ENCODE measurements around the gene HOXB9. TPM values are rescaled to one million over a fixed set of nuclear protein-coding genes. Genes with fewer than 3 reads are reported as not detected.

HOXB9 gene
- total and polyA plus RNA-seq, 10 of the 15 experiments (the other 5 are each of a cell fraction or from before 2014, with no cell fraction given): 0.01 to 0.49 (median 0.09) TPM; not detected in 5

DNA sequence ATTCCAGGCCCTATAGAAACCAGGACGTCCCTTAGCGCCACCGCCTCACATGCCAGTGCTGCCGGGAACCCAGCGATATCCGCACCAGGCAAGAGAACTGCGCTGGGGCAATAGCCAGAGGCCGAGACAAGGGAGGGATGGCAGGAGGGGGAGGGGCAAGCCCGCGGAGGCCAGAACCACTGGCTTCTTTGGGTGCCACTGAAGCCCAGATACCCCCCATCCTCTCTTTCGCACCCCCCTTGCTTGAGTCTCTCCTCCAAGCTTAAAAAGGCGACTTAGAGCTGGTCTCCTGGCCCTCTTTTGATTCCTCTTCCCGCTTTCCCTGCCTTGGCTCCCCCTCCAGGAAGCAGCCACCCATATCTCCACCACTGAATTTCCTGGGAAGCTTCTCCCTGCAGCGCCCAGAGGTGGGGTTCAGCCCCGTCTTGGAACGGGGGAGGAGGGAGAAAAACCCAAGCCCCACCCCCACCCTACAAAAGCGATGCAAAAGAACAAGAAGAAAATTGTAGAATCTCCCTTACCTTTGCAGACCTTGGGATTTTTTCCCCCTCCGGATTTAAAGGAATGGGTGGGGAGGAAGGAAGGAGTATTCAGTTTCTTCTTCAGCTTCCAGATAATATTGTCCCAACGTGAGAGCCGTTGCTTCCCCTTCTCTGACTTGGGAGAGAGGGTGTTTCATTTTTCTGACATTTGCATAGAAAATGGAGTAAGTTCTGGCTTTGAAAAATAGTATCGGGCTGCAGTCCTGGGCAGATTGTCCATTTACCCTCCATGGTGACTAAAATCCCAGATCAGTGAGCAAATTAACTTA, 22.0 kb downstream of the HOXB9 start:
- no peak overlapping the region for H3K9ac ChIP-seq (ENCODE audit: control insufficient read depth, insufficient read depth, low read length)
- ATAC-seq: no peak
- H4K20me1 ChIP-seq (ENCODE audit: control insufficient read depth, insufficient read depth): no peaks in the 10 kb centered on the region
- H3K36me3 ChIP-seq (ENCODE audit: control insufficient read depth in 2 of 2, insufficient read depth in 2 of 2, low read length in 1 of 2): no peaks in the 10 kb centered on the region
- CTCF ChIA-PET: interaction anchor here (0.6 to 2.3 kb wide), 2 partner anchors 234 to 345 kb away, joined by 4 to 6 read pairs; no protein-coding TSS in a partner anchor
- SMC1A ChIA-PET (ENCODE audit: uncharacterized antibody, unreplicated experiment): interaction anchor here (0.8 kb wide), 1 partner anchor 9 kb away, joined by 3 read pairs; no protein-coding TSS in a partner anchor
- RAD21 ChIA-PET (ENCODE audit: unreplicated experiment): interaction anchor here (0.6 kb wide), 1 partner anchor 14 kb away, joined by 3 read pairs; no protein-coding TSS in a partner anchor
- POLR2A ChIA-PET: interaction anchor here (0.7 kb wide), 1 partner anchor 866 kb away, joined by 6 read pairs; no protein-coding TSS in a partner anchor
- no peak overlapping the region for H3K4me3 ChIP-seq
- in situ Hi-C loops (cut with MboI): no loop called here
- H3K9me3 ChIP-seq (replicated peaks; ENCODE audit: control insufficient read depth, insufficient read depth, low read length): no peaks in the 10 kb centered on the region
- peaks cover 12 to 17% of the 10 kb centered on the region in 2 experiments for H3K27me3 ChIP-seq (replicated peaks in 1 of 2; ENCODE audit: control insufficient read depth in 2 of 2, insufficient read depth in 2 of 2, low read length in 1 of 2)
- H3K4me1 ChIP-seq (ENCODE audit: control insufficient read depth, insufficient read depth, low read length): no peaks in the 10 kb centered on the region
- intact Hi-C loops (cut with micrococcal nuclease; ENCODE audit: unreplicated experiment): no loop called here
- no peak overlapping the region for H2AFZ ChIP-seq (ENCODE audit: control insufficient read depth, low read depth, low read length)
- no peak for DNase-seq (ENCODE audit: low read depth, low spot score)
- FAIRE-seq: no peak
- BruUV-seq (replicated peaks): no TSS peak
- no peaks in the 10 kb centered on the region for H3K79me2 ChIP-seq (ENCODE audit: control insufficient read depth, insufficient read depth, low read length)
- WGBS (ENCODE audit: insufficient coverage, insufficient replicate concordance, low lambda C conversion rate, missing lambda C conversion rate): 11% methylated on average over 21 of the region's 21 CpGs
- H3K27ac ChIP-seq (ENCODE audit: control insufficient read depth, insufficient read depth): no peak overlapping the region
- no peak overlapping the region for H3K4me2 ChIP-seq (ENCODE audit: control insufficient read depth, insufficient read depth)
- no peak for TF ChIP-seq BHLHE40 (IDR thresholded peaks at IDR 0.05; ENCODE audit: borderline replicate concordance in 1 of 2, low read depth in 2 of 2, low read length in 1 of 2)
- no peak for TF ChIP-seq TCF3 (IDR thresholded peaks at IDR 0.05; ENCODE audit: borderline replicate concordance, insufficient read depth, low read depth, low read length)
- no peak for TF ChIP-seq HDGF (IDR thresholded peaks at IDR 0.05)
- TF ChIP-seq EED (IDR thresholded peaks at IDR 0.05; ENCODE audit: low read depth): no peak
- no peak for TF ChIP-seq TARDBP (IDR thresholded peaks at IDR 0.05; ENCODE audit: borderline replicate concordance)
- no peak for TF ChIP-seq ZNF24 (IDR thresholded peaks at IDR 0.05)
- no peak for TF ChIP-seq NR2F1 (conservative IDR thresholded peaks at IDR 0.05)
- no peak for TF ChIP-seq LARP7 (IDR thresholded peaks at IDR 0.05)
- TF ChIP-seq BCL11A (IDR thresholded peaks at IDR 0.05; ENCODE audit: low read depth, low read length): no peak
- TF ChIP-seq, protein P1, sequence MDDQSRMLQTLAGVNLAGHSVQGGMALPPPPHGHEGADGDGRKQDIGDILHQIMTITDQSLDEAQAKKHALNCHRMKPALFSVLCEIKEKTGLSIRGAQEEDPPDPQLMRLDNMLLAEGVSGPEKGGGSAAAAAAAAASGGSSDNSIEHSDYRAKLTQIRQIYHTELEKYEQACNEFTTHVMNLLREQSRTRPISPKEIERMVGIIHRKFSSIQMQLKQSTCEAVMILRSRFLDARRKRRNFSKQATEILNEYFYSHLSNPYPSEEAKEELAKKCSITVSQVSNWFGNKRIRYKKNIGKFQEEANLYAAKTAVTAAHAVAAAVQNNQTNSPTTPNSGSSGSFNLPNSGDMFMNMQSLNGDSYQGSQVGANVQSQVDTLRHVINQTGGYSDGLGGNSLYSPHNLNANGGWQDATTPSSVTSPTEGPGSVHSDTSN (IDR thresholded peaks at IDR 0.05; ENCODE audit: insufficient replicate concordance, low read depth, low read length): no peak
- TF ChIP-seq, protein P2, sequence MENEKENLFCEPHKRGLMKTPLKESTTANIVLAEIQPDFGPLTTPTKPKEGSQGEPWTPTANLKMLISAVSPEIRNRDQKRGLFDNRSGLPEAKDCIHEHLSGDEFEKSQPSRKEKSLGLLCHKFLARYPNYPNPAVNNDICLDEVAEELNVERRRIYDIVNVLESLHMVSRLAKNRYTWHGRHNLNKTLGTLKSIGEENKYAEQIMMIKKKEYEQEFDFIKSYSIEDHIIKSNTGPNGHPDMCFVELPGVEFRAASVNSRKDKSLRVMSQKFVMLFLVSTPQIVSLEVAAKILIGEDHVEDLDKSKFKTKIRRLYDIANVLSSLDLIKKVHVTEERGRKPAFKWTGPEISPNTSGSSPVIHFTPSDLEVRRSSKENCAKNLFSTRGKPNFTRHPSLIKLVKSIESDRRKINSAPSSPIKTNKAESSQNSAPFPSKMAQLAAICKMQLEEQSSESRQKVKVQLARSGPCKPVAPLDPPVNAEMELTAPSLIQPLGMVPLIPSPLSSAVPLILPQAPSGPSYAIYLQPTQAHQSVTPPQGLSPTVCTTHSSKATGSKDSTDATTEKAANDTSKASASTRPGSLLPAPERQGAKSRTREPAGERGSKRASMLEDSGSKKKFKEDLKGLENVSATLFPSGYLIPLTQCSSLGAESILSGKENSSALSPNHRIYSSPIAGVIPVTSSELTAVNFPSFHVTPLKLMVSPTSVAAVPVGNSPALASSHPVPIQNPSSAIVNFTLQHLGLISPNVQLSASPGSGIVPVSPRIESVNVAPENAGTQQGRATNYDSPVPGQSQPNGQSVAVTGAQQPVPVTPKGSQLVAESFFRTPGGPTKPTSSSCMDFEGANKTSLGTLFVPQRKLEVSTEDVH (IDR thresholded peaks at IDR 0.05; ENCODE audit: low read depth, partially characterized antibody): no peak
- TF ChIP-seq SMAD5 (IDR thresholded peaks at IDR 0.05; ENCODE audit: low read depth): no peak
- TF ChIP-seq BRCA1 (IDR thresholded peaks at IDR 0.05; ENCODE audit: low read depth, low read length): no peak
- TF ChIP-seq SIX5 (IDR thresholded peaks at IDR 0.05; ENCODE audit: low read depth, low read length, severe bottlenecking): no peak
- TF ChIP-seq PAX8 (IDR thresholded peaks at IDR 0.05): no peak
- no peak for TF ChIP-seq SIN3A (IDR thresholded peaks at IDR 0.05; ENCODE audit: low read depth, low read length)
- TF ChIP-seq, protein P3, sequence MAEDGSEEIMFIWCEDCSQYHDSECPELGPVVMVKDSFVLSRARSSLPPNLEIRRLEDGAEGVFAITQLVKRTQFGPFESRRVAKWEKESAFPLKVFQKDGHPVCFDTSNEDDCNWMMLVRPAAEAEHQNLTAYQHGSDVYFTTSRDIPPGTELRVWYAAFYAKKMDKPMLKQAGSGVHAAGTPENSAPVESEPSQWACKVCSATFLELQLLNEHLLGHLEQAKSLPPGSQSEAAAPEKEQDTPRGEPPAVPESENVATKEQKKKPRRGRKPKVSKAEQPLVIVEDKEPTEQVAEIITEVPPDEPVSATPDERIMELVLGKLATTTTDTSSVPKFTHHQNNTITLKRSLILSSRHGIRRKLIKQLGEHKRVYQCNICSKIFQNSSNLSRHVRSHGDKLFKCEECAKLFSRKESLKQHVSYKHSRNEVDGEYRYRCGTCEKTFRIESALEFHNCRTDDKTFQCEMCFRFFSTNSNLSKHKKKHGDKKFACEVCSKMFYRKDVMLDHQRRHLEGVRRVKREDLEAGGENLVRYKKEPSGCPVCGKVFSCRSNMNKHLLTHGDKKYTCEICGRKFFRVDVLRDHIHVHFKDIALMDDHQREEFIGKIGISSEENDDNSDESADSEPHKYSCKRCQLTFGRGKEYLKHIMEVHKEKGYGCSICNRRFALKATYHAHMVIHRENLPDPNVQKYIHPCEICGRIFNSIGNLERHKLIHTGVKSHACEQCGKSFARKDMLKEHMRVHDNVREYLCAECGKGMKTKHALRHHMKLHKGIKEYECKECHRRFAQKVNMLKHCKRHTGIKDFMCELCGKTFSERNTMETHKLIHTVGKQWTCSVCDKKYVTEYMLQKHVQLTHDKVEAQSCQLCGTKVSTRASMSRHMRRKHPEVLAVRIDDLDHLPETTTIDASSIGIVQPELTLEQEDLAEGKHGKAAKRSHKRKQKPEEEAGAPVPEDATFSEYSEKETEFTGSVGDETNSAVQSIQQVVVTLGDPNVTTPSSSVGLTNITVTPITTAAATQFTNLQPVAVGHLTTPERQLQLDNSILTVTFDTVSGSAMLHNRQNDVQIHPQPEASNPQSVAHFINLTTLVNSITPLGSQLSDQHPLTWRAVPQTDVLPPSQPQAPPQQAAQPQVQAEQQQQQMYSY (CRISPR knock-in tag; IDR thresholded peaks at IDR 0.05): no peak
